Measurements from ENCODE around the gene PRSS23.
A peak's percentile ranks its signal among the peaks of the same experiment; 100 is the strongest.

PRSS23 gene

GRCh38 chr11:86790867-86791849, 9.2 kb upstream of the PRSS23 start:
- DNase-seq = no peak

GRCh38 chr11:86792150-86792549, 8.2 kb upstream of the PRSS23 start:
- DNase-seq = no peak

GRCh38 chr11:86793307-86793706, 7.0 kb upstream of the PRSS23 start:
- no peak for DNase-seq

- DNase-seq = no peak
Observed at GRCh38 chr11:86795511-86795910, 4.8 kb upstream of the PRSS23 start.

GRCh38 chr11:86795949-86796348, 4.4 kb upstream of the PRSS23 start:
- DNase-seq = no peak

GRCh38 chr11:86797133-86797532, 3.2 kb upstream of the PRSS23 start:
- no peak for DNase-seq

- DNase-seq = no peak
Observed at GRCh38 chr11:86798988-86799387, 1.4 kb upstream of the PRSS23 start.

- no peak for DNase-seq
Observed at GRCh38 chr11:86799680-86800075, 664 bp upstream of the PRSS23 start.

- DNase-seq = no peak
Observed at GRCh38 chr11:86800960-86801272, 574 bp downstream of the PRSS23 start.

- no peak for DNase-seq
Observed at GRCh38 chr11:86801364-86801763, 1.0 kb downstream of the PRSS23 start.

GRCh38 chr11:86802146-86802545, 1.8 kb downstream of the PRSS23 start:
- no peak for DNase-seq

- peak; percentile 27 for DNase-seq
Observed at GRCh38 chr11:86802601-86803051, 2.3 kb downstream of the PRSS23 start.

- no peak for DNase-seq
Observed at GRCh38 chr11:86803136-86804045, 3.0 kb downstream of the PRSS23 start.

- no peak for DNase-seq
Observed at GRCh38 chr11:86804951-86805350, 4.6 kb downstream of the PRSS23 start.

GRCh38 chr11:86805873-86806310, 5.5 kb downstream of the PRSS23 start:
- DNase-seq = peak; percentile 44

- no peak for DNase-seq
Observed at GRCh38 chr11:86806903-86807302, 6.6 kb downstream of the PRSS23 start.

- DNase-seq = no peak
Observed at GRCh38 chr11:86807360-86807759, 7.0 kb downstream of the PRSS23 start.

- no peak for DNase-seq
Observed at GRCh38 chr11:86809561-86809960, 9.2 kb downstream of the PRSS23 start.

GRCh38 chr11:86810288-86810687, 9.9 kb downstream of the PRSS23 start:
- DNase-seq = no peak

- DNase-seq = no peak
Observed at GRCh38 chr11:86811637-86812321, 11.4 kb downstream of the PRSS23 start.

GRCh38 chr11:86812322-86812670, 12.0 kb downstream of the PRSS23 start:
- DNase-seq = no peak

GRCh38 chr11:86812981-86813380, 12.6 kb downstream of the PRSS23 start:
- no peak for DNase-seq

GRCh38 chr11:86814775-86815174, 14.4 kb downstream of the PRSS23 start:
- DNase-seq = no peak

All from stimulated activated CD4-positive, alpha-beta T cell treated with anti-CD3 and anti-CD28 coated beads, Interleukin-4, amount 100 ng/mL, for 24 hours (primary cell).